NCI-H146 treated with DMSO at 0.1 percent for 48 hours (cell line): ENCODE data around the gene SRPK3.

Source experiments
- DNase-seq: peaks from one replicate; lab custom pipeline; 2025; ENCODE audit not compliant: unreplicated experiment; lab: John Stamatoyannopoulos, UW

SRPK3 gene

DNA sequence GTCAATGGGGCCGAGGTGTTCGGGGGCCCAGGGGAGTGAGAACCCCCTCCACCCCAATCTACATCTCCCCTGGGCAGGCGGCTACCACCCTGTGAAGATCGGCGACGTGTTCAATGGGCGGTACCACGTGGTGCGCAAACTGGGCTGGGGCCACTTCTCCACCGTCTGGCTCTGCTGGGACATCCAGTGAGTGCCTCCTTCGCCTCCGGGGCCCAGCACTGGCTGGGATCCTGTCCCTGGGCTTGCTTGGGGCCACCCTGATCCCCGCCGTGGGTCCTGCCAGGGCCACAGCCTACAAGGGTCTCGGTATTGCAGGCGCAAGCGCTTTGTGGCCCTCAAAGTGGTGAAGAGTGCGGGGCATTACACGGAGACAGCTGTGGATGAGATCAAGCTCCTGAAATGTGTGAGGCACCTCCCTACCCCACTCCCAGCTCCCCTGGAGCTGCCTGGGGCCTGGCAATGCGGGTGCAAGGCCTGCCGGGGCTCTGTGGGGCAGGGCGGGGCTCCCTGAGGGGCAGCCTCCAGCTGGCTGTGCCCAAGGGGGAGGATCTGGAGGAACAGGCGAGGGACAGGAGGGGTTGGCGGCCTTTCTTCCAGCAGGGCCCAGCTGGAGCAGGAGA is 697 bp downstream of the SRPK3 start:
- no peak for DNase-seq

DNA sequence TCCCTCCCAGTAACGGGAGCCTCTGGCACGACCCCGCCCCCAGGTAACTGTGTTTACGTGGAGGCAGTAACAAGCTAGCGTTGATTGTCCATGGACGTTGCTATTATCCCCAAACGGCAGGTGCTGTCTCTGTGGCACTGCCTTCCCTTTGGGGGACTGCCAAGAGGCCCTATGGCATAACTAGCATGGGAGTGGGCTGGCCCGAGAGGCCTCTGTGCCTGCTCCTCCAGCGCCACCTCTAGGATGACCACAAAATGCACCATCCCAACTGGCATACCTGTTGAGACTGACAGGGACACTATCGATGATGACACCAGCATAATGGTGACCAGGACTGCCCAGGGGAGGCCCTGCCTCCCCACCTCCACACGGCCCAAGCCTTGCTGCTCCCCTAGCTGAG is 1.5 kb downstream of the SRPK3 start:
- DNase-seq, result peak; percentile 42

DNA sequence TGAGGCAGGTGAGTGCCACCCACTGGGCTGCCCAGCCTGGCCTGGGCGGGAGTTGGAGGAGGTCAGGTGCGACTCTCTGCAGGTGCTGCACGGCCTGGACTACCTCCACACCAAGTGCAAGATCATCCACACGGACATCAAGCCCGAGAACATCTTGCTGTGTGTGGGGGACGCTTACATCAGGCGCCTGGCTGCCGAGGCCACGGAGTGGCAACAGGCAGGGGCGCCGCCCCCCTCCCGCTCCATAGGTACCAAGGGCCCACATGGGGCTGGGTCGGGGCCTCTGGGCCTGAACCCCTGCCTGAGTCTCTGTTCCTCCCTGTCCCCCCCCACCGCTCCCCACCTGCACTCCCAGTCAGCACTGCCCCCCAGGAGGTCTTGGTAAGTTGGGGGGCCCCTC is 2.0 kb downstream of the SRPK3 start:
- no peak for DNase-seq

DNA sequence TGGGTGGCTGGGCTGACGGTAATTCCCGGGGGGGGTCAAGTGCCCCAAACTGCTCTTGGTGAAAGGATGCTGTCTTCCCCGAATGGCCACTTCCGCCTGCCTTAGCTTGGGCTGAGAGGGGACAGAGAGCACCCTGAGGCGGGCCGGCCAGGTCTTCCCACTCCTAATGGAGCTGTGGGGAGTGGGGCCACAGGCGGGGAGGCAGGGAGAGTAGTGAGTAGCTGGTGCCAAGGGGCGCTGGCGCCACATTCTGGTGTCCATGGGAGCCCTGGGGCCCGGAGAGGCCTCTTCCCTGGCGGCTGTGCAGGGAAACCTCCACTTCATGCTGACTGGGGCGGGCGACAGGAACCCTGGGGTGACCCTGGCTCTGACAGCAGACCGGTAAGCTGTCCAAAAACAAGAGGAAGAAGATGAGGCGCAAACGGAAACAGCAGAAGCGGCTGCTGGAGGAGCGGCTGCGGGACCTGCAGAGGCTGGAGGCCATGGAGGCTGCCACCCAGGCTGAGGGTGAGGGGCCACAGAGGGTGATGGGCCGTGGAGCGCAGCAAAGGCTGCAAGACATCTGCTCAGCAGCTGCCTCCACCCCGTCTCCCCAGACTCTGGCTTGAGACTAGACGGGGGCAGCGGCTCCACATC is 2.7 kb downstream of the SRPK3 start:
- no peak for DNase-seq

DNA sequence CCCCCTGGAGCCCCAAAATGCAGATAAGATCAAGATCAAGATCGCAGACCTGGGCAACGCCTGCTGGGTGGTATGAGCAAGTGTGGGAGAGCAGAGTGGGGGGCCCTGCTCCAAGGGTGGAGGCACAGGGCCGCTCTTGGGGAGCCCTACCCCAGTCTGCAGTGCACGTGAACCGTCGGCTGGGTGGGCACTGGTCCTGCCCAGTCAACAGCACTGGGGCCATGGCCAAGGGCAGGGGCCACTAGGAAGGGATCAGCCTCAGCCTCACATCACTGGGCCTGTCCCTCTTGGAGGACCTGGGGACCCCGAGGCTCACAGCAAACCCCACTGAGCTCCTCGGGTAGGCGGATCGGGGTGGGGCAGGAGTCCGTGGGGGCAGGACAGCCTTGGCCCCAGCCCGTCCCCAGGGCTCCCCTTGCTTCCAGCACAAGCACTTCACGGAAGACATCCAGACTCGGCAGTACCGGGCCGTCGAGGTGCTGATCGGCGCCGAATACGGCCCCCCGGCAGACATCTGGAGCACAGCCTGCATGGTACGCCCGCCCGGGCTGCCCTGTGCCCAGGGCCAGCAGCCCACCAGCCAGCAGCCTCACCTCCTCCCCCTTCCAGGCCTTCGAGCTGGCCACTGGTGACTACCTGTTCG is 3.6 kb downstream of the SRPK3 start:
- DNase-seq, result no peak

DNA sequence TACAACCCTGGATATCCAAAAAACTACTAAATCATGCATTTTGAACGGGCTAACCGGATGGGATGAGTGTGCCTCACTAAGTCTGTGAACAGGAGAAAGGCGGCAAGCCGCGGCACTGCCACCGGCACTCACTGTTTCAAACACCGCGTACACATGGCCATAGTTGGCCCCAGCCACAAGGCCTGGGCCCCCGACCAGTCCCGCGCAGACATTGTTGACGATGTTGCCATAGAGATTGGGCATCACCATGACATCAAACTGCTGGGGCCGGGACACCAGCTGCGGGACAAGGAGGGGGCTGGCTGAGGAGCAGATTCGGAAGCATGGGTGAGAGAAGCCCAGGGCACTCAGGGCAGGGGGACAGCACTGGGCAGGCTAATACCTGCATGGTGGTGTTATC is 5.8 kb downstream of the SRPK3 start:
- DNase-seq, result no peak

DNA sequence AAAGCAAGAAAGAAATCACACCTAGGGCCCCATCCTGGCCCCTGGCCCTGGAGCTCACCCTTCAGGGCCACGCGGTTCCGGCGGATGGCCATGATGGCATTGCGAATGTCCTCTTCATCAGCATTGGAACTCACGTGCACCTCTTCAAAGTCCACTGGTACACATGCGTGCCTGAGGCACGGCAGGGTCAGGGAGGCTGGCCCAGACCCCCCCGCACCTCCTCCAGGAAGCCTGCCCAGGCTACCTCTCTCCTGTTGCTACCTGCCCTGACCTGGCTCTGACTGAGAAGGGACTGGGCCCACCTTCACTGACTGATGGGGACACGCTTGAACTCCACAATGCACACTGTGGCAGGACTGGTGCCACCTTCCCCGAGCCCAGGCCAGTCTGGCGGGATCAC is 8.8 kb downstream of the SRPK3 start:
- no peak for DNase-seq

DNA sequence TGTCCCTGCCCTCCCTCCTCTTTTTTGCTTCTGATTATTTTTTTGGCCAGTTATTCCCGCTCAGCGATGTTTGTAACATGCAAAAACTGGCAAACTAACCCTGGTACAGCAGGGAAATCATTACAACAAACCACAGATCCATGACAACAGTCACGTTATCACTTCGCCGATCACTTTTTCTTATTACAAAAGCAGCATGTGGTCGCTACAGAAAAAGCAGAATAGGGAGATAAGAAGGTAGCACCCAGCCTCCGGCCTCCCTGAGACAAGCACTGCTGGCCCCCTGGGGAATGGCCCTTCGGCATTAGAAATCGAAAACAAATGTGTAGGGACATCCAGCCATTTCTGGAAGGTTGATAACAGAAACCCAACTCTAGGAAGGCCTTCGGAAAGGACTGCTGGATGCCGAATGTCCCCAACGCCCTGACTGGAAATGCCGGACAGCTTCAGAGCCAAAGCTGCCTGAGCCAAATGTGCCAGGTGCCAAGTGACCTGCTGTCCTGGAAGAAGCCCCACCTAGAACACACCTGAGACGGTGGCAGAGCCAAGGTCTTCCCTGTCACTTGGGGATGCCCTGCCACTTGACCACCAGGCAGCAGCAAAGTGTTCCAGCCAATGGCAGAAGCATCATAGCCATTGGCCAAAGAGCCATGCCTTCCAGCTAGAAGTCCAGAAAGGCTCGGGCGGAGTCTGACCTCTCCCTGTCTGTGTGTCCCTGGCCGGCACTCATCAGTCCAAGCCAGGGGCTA is 10.4 kb downstream of the SRPK3 start:
- DNase-seq, result no peak

DNA sequence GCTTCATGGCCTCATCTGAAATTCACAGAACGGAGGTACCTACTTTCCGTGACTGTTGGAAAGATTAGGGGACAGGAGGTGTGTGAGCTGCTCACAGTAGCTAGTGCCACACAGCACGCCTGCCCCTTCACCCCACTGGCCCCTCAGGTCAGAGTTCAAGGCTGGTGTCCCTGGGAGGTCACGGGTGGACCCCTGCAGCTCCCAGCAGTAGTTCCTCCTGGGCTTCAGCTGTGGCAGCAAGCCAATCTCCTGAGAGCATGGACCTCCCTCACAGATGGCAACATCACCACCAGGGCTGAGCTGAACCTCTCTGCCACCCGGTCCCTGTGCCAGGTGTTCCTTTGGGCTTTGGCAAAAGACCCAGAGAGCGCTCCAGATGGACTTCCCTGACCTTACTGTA is 11.5 kb downstream of the SRPK3 start:
- no peak for DNase-seq

DNA sequence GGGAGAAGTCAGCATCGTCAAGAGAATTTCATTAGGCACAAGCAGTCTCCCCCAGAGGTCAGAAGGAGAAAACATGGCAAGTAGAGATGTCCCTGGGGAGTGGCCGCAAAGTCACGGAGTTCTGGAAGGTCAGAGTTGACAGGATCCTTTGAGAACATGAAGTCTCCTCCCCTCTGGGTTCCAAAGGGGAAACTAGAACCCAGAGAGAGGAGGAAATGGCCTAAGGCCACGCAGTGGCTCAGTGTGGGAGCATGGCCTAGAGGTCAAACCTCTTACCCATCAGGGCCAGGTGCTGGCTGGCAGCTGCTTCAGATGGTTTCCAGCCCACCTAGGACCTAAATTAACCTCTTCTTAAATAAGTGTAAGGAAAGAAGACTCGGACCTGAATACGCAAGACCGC is 12.4 kb downstream of the SRPK3 start:
- no peak for DNase-seq

DNA sequence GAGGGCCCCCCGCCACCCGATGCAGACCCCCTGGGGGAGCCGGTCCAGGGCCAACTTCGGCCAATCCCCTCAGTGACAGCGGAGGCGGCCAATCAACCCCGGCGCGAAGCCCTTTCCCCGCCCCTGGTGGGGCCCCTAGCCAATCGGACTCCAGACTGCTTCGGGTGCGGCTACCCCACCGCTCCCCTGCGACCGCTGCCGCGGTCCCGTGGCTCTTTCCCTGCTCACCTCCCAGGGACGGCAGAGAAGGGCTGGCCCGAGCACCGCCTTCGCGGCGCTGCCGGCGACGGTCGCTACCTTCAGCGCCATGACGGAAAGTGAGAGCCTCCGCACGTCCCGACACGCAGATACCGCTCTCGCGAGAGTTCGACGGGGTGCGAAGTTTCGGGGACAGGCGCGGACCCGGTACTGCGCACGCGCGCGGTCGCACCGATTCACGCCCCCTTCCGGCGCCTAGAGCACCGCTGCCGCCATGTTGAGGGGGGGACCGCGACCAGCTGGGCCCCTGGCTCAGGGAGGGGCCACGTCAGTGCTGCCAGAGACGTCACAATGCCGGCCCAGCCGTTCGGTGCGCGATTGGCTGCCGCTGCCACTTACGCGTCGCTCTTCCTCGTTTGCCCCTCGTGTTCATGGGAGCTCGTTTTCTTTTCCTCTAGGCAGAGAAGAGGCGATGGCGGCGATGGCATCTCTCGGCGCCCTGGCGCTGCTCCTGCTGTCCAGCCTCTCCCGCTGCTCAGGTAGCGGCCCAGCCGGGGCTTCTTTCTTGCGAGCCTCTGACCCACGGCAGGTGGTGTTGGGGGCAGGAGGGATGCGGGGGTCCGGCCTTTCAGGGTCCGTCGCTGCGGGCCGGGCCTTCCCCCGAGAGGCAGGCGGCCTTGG is 13.4 kb downstream of the SRPK3 start, which contains the start of the genes IDH3G and SSR4:
IDH3G (minus strand) TSS at position 358 of the 879 bp plus-strand sequence; CDS start at position 309, 49 bp downstream.
SSR4 (plus strand) TSS at position 651 of the 879 bp plus-strand sequence; CDS start at position 671, 20 bp downstream.
- peak; percentile 84 for DNase-seq

DNA sequence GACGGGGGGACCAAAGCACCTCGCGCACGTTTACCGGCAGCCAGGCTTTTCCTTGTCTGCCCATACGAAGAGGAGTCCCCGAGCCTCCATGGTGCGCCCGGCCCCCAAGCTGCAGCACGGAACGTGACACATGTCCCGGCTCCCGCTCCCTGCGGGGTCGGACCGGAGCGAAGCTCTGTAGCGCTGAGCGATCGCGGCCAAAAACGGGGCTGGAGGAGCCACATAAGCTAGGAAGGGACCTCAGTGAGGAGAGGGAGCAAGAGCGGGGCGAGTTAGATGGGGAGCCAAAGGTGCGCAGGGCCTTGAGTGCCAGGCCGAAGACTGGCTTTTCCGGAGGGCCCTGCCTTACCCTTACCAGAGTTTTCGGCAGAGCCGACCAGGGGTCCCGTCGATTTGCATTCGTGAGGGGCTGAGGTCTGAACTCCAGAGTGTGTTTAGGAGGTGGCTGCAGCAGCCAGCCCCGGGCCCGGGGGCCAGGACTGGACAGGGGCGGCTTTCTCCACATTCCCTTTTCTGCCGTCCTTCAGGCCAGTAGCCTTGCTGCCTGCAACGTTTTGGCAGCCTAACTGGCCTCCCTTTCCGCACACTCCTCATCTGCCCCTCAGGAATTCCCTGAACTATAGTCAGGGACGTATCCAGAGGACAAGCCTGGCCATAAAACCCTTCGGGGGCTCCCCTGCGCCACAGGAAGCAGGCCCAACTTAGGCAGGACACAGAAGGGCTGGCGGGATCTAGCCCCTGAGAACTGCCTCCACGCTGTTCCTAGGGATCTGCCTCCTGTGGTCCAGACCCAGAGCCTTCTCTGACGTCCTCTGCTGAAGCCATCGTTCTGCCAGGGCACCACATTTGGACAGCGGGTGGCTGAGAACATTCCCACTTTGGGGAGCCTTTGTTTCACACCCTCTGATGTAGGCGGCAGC is 14.3 kb downstream of the SRPK3 start:
- DNase-seq, result no peak

DNA sequence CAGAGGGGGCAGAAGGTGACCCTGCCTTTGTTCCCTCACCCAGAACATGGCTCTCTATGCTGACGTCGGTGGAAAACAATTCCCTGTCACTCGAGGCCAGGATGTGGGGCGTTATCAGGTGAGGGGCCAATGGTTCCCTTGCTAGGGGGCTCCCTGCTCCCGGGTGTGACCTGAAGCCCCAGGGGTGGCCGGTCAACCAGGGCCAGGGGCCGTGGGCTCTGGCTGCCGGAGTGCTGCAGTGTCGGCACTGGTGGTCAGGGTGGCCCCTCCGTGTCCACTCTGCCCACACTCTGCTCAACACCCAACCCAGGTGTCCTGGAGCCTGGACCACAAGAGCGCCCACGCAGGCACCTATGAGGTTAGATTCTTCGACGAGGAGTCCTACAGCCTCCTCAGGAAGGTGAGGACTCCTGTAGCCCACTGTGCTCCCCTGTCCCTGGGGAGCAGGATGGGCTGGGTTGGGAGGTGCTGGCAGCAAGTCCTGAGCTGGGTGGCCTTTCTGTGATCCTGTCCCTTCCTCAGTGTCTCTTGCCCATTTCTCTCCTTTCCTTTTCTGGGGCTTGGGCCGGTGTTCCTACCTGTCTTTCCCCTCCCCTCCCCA is 16.7 kb downstream of the SRPK3 start:
- DNase-seq, result no peak

DNA sequence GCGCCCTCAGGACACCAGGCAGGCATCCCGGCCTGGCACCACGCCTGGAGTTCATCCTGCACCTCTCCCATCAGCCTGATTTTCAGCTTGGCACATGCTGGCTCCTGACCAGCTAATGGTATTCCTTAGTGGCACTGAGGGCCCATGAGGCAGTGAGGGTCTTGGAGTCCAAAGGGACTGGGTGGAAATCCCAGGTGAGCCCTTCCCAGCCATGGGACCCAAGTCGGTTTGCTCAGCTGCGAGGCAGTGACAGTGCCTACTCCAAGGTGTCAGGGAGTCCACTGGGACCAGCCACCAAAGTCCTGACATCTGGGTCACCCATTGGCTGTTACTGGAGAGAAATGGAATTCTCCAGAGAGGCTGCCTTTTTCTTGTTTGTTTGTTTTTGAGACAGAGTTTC is 18.5 kb downstream of the SRPK3 start:
- no peak for DNase-seq

DNA sequence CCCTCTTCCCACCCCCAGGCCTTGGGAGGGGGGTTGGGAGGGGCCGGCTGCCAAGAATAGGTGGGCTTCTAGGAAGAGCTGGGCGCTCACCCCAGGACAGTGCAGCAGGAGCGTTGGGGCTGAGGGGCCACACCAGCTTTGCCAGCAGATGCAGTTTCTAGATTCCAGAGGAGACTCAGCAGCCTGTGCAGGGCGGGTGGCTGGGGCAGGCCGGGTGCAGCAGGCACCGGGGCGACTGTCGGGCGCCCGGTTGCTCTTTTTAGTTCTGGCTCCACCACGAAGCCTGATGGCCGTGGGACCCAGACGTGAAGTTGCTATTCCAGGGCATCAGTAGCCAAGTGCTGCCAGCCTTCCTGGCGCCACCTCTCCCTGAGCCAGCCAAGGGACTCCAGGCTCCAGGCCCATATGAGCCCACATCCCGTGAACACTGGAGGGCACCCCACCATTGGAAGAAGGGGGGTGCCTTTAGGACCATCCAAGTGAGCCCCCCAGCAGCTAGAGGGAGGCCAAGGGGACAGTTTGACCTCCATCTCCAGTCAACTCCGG is 19.4 kb downstream of the SRPK3 start:
- DNase-seq, result no peak

DNA sequence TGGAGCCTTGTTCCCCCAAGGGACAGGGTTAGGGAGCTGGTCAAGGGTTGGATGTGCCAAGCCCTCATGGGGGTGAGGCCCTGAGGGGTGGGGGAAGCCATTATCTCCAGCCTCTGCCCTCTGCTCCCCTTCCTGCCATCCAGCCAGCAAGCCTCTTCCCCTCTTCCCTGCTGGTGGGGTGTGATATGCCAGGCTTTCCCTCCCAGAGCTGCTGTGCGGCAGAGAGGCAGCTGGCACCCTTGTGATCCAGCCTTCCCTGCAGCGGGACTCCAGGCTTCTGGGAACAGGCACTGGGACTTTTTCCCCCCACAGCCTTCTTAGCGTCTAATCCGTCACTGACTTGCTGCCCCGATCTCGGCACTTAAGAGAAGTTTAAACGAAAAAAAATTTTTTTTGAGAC is 19.9 kb downstream of the SRPK3 start:
- no peak for DNase-seq

DNA sequence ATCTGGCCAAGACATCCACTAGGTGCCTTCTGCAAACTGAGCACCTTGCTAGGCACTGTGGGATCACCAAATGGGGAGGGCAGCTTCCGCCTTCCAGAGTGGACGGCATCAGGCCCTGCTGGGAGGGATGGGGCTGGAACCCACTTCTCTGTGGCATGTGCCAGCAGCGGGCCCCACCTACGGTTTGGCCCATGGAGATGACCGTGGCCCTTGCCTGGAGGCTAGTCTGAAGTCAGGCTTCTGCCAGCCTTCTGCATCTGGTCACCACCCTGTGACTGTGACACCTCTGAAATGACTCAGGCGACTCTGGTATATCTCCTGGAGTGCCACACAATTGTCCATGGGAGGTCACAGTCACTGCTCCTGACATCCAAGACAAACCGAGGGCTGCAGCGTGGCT is 20.8 kb downstream of the SRPK3 start:
- DNase-seq, result no peak

DNA sequence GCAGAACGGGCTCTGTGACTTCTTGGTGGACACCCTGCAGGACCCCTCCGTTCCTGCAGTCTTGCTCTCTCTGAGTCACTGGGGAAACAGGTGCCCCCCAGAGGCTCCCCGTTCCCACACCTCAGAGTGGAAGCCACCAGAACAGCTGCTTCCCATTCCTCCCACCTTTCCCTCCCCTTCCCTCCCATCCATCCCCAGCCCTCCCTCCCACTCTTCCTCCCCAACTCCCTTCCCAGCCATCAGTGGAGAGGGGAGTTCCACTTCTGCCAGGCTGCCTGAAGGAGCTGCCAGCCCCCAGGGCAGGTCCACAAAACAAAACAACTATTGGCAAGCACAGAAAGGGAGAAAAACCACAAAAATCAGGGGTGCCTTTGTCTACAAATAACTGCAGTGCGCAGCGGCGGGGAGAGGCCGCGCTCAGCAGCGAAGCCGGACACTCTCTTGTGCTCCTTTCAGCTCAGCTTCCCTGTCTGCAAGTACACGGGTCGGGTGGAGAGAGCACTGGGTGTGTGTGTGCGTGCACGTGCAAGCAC is 21.7 kb downstream of the SRPK3 start:
- no peak for DNase-seq
